SIG-M5 treated with dmso at 0.1 percent for 504 hours (cell line): ENCODE results near the gene ATP1A4.
"Not testable (repeated sequence)": the region's sequence is repeated elsewhere in the genome, so short reads cannot be mapped to it uniquely, and the experiment has no call there.

Source experiments
- DNase-seq: peaks from one replicate; lab custom pipeline; 2025; ENCODE audit not compliant: unreplicated experiment; lab: John Stamatoyannopoulos, UW

Gene ATP1A4

GRCh38 chr1:160123726-160124125, 27.7 kb upstream of the ATP1A4 start:
- DNase-seq, result no peak

GRCh38 chr1:160124705-160125478, 26.5 kb upstream of the ATP1A4 start:
- peak; percentile 44 for DNase-seq

DNA sequence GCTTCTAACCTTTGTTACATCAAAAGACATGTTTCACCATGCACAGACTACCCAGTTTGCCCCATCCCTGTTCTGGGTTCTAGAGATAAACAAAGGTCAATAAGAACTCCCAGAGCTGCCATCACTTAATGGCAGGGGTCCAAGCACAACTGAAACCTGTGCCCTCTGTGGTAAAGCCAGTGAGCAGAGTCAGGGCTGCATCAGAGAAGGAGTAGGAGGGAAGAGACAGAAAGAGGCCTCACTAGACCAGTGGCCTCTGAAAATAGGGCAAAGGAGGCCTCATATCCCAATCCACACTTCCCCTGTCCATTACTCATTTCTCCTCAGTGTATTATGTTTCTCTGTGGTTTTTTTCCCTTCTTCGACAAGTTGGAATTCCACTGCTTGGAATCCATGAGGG, 25.7 kb upstream of the ATP1A4 start:
- no peak for DNase-seq

DNA sequence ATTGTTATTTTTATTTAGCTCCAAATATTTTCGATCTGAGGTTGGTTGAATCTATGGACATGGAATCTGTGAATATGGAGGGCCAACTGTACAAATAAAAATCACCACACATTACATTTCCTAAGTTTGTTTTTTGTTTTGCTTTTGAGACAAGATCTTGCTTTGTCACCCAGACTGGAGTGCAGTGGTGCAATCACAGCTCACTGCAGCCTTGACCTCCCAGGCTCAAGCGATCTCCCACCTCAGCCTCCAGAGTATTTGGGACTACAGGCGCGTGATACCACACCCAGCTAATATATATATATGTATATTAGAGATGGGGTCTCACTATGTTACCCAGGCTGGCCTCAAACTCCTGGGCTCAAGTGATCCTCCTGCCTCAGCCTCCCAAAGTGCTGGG, 25.1 kb upstream of the ATP1A4 start:
- not testable (repeated sequence) for DNase-seq

- no peak for DNase-seq
Observed at GRCh38 chr1:160127381-160127780, 24.0 kb upstream of the ATP1A4 start.

DNA sequence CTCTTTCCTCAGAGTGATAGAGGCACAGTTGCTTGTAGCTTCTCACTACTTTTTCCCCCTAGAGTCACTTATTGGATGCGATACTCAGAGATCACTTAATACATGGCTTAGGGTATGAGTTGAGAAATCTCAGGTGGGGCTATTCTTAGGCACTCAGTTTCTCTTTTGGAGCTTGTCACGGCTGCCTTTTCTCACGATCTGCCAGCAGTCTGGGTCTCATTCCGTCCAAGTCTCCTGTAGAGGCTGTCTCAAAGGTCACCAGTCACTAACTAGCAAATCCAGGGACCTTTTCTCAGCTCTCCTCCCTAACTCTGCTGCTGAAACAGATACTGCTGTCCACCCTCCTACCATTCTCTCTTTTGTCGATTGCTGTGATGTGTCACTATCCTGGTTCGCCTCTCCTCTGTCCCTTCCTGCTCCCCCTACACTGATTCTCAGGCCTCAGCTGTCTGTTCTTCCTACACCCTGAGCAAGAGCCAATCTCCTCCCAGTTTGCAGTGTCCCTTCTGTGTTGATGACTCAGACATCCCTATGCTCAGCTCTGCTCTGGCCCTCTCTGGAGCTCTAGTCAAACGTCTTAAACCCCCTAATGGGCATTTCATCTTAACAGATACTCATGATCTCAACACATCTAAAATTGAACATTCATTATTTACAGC, 23.4 kb upstream of the ATP1A4 start:
- peak; percentile 13 for DNase-seq

- no peak for DNase-seq
Observed at GRCh38 chr1:160128636-160129035, 22.8 kb upstream of the ATP1A4 start.

GRCh38 chr1:160129046-160129445, 22.4 kb upstream of the ATP1A4 start:
- no peak for DNase-seq

GRCh38 chr1:160129558-160129957, 21.8 kb upstream of the ATP1A4 start:
- no peak for DNase-seq

GRCh38 chr1:160129966-160130365, 21.4 kb upstream of the ATP1A4 start:
- DNase-seq, result no peak

DNA sequence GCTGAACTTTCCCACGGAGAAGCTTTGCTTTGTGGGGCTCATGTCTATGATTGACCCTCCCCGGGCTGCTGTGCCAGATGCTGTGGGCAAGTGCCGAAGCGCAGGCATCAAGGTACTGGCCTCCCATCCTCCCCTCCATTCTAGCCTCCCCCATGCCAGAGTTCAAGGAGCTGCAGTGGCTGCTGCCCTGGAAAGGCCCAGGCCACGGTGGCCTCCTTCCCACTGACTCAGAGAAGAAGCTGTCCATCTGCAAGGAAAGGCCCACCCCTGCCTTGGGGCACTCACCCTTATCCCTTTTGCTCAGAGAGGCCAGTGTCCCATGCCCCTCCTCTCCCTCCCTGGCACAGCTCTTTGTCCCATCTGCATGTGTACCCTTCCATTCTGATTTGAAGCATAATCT, 20.9 kb upstream of the ATP1A4 start:
- DNase-seq, result no peak

- no peak for DNase-seq
Observed at GRCh38 chr1:160130939-160131338, 20.5 kb upstream of the ATP1A4 start.

GRCh38 chr1:160131803-160132565, 19.4 kb upstream of the ATP1A4 start:
- no peak for DNase-seq

GRCh38 chr1:160133990-160134770, 17.2 kb upstream of the ATP1A4 start:
- DNase-seq, result no peak

DNA sequence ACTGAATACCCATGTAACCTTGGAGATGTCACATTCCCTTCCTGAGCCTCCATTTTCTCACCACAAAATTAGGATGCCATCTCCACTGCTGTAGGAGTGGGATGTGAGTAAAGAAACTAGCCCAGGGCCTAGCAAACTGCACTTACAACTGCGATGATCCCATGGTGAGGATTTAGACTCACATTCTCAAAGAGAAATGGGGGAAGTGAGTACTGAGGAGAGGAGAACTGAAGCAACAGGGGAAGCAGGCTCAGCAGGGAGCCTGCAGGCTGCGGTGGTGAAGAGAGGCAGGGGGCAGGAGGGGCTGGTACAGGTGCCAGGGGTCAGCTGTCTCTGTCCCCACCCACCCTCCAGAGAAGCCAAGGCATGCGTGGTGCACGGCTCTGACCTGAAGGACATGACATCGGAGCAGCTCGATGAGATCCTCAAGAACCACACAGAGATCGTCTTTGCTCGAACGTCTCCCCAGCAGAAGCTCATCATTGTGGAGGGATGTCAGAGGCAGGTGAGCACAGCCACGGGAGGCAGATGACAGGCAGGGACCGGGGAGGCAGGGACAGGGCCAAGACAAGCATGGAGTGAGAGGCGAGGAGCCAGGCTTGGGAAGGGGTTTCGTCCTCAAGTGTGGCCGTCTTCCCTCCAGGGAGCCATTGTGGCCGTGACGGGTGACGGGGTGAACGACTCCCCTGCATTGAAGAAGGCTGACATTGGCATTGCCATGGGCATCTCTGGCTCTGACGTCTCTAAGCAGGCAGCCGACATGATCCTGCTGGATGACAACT, 16.4 kb upstream of the ATP1A4 start:
- DNase-seq, result peak; percentile 93

- no peak for DNase-seq
Observed at GRCh38 chr1:160136121-160136925, 15.1 kb upstream of the ATP1A4 start.

GRCh38 chr1:160136926-160137200, 14.5 kb upstream of the ATP1A4 start:
- DNase-seq, result no peak

GRCh38 chr1:160137216-160137862, 14.1 kb upstream of the ATP1A4 start:
- DNase-seq, result no peak

- DNase-seq, result no peak
Observed at GRCh38 chr1:160139840-160140239, 11.6 kb upstream of the ATP1A4 start.
